ENCODE measurements around the gene STK4.
"Not testable (repeated sequence)": the region's sequence is repeated elsewhere in the genome, so short reads cannot be mapped to it uniquely, and the experiment has no call there.

Gene STK4

DNA sequence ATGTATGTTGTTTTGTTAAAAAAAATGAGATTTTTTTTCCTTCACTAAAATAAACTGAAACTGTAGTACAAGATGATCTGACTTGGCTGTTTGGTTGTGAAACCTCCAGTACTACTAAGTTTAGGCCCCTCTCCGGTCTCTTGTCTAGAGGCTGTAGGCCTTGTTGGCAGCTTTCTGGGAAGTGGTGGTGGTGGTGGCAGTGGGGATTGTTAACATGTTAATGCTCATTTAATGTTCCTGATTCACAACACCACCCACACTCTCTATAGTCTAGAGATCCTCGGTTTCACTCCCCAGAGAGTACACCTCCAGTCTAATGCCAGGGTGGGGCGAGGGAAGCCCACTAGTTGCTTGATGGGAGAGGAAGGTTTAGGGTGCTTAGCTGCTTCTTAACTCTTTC, 24.1 kb downstream of the STK4 start:
- DNase-seq: peak; percentile 70

DNA sequence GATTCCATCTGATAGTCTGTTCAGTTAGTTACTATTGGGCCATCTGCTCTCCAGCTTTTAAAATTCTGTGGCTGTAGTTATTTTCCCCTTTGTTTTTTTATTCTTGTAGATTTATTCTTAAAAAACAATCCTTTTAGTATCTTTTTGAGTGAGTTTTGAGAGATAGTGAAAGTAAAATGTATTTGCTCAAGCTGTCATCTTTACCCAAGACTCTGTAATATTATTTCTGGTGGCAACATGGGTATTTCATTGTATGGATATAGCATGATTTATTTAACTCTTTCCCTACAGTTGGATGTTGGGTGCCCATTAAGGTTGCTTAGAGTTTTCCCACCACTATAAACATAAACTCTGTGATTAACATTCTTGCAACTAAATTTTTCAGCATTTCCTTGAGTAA, 24.6 kb downstream of the STK4 start:
- no peak for DNase-seq

DNA sequence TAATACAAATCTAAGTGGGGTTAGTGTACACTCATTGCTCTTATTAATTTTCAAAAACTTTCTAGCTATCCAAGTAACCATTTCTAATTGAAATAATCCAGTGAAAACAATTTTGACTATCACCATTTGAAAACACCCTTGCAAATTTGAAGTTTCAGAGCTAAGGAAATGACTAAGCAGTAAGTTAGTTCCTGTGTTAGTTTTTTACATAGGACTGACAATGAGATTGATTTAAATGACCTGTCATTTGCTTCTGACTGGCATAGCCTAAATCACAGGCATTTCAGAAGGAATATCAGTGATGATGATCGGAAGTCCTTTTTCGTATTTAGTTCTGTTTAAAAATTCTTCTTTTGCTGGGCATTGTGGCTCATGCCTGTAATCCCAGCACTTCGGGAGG, 27.0 kb downstream of the STK4 start:
- DNase-seq: no peak

DNA sequence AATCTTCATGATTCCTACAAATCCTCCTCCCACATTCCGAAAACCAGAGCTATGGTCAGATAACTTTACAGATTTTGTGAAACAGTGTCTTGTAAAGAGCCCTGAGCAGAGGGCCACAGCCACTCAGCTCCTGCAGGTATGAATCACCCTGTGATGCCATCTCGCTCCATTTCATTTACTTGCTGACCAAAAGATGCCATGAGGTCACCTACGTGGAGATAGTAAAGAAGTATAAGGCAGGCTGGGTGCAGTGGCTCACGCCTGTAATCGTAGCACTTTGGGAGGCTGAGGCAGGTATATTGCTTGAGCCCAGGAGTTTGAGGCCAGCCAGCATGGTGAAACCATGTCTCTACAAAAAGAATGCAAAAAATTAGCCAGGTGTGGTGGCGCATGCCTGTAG, 30.9 kb downstream of the STK4 start:
- DNase-seq: peak; percentile 13

DNA sequence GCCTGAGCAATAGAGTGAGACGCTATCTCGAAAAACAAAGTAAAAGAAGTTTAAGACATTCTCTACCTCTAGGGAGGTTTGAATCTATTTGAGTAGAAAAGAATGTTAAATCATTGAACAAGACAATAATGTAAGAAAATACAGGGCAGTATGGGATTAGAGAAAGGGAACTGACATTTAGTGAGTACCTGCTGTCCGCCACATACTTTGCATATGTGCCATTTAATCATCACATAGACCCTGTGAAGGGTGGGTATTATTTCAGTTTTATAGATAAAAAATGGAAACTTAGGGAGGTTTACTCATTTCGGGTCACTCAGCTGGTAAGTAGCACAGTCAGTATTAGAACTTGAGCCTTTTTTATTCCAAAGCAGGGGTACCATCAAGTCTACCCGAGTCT, 31.4 kb downstream of the STK4 start:
- no peak for DNase-seq

DNA sequence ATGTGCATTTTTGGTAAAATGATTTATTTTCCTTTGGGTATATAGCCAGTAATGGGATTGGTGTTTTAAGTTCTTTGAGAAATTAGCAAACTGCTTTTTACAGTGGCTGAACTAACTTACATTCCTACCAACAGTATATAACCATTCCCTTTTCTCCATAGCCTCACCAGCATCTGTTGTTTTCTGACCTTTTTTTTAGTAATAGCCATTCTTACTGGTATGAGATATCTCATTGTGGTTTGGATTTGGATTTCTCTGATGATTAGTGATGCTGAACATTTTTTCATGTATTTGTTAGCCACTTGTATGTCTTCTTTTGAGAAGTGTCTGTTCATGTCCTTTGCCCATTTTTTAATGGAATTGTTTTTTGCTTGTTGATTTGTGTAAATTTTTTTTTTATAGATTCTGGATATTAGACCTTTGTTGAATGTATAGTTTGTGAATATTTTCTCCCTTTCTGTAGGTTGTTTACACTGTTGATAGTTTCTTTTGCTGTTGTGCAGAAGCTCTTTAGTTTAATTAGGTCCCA, 42.3 kb downstream of the STK4 start:
- no peak for DNase-seq

DNA sequence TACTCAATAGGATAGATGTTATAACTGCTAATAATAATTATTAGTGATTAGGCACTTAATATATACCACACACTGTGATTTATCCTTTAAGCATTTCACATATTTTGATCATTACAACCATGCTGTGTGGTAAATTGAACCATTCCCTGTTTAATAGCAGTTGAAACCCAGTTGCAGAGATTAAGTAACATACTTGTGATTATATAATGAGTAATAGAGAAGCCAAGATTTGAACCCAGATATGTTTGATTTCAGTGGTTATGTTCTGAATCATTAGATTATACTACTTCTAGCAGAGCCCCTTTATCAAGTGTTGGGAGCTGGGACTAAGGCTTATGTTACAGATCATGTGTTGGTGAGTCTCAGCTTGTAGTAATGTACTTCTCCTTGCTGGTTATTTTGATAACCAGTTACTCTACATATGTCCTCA, 44.1 kb downstream of the STK4 start:
- no peak for DNase-seq

DNA sequence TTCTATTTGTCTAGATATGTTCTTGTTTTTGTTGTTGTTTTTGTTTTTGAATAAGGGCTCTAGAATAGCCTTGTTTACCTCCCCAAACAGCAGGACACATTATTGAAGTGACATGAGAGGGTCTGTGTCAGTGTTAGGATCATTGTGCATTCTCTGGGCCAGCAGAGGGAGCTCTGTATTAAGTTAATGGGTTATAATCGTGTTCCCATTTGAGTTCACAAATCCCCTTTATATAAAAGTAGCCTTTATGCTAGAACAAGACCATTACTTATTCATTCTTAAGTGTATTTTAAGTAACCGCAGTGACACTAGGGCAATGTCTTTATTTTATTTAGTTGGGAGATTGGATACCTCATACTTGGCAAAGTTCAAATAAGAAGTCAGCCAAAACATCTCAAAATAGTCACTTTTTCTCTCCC, 44.8 kb downstream of the STK4 start:
- peak; percentile 55 for DNase-seq

DNA sequence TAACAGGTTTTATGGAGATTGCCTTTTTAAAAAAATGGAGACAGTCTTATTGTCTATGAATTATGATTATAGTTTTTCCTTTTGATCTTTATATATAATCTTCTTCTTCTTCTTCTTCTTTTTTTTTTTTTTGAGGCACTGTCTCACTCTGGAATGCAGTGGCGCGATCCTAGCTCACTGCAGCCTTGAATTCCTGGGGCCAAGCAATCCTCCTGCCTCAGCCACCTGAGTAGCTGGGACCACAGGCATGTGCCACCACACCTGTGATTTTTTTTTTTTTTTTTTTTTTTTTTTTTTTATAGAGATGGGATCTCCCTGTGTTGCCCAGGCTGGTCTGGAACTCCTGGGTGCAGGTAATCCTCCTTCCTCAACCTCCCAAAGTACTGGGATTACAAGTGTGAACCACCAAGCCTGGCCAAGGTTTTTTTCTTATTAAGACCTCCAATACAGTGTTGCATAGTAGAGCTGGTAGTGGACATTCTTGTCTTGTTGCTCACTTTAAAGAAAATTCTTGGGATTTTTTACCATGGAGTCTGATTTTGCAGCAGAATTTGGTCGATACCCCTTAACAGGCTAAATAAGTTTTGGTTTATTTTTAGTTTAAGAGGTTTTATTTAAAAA, 46.5 kb downstream of the STK4 start:
- DNase-seq: no peak

DNA sequence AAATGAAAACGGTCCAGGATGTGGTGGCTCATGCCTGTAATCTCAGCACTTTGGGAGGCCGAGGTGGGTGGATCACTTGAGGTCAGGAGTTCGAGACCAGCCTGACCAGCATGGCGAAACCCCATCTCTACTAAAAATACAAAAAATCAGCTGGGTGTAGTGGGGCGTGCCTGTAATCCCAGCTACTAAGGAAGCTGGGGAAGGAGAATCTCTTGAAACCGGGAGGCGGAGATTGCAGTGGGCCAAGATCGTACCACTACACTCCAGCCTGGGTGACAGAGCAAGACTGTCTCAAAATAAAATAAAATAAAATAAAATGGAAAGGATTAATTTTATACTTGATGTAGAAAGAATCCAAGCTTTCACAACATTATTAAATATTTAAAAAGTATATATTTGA, 47.8 kb downstream of the STK4 start:
- DNase-seq: not testable (repeated sequence)

DNA sequence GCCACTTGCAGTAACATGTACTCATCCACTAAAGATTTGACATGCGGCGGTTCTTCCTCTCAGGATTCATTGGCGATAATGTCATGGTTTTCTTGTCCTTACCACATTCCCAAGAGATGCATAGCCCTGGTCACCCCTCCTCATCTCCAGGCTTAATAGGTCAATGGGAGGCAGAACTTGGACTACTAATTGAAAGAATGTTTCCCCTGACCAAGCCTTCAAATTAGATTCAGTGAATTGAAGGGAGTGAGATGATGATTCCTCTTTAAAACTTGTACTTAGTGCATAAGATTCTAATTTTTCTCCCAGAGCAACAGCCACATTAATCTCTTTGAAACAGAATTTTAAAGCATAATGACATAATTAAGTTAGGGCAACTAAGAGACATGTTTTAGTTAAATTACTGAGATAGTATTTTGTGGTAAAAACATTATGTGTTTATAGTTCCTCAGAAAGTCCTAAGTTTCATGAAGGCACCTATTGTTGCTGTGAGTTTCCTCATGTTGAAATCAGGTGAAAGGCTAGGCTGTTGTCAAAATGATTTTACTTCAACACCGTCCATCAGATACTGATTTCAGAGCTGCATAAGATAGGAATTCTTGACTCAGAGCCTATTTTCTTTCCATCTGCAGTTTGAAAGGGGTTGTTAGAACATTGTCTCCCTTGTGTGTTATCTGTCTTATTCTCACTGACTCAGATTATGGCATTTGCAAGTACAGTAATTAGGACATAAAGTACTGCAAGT, 48.5 kb downstream of the STK4 start:
- no peak for DNase-seq

DNA sequence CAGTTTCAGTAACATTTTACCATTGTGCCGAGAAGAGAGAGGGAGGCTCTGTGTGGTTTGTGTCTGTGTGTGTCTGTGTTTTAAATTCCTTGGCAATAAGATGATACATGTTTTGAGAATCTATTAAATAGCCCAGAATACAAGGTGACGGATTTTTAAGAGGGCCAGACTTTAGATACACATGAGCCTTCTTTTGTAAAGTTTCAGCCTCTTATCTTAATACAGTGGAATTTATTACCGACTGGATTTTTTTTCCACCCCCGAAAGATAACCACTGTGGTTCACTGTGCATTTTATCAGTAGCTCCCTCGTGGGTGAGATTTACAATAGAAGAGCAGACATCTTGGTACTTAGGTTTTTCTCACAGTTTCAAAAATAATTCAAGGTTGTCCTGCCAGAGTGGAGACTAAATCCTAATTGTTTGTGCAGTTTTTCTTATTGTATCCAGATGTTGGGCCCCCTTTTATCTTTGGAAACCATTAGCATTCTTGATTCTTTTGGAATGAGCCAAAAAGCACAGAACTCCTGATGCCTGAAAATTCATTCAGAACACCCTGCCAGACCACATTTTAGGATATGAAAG, 49.9 kb downstream of the STK4 start:
- DNase-seq: no peak

DNA sequence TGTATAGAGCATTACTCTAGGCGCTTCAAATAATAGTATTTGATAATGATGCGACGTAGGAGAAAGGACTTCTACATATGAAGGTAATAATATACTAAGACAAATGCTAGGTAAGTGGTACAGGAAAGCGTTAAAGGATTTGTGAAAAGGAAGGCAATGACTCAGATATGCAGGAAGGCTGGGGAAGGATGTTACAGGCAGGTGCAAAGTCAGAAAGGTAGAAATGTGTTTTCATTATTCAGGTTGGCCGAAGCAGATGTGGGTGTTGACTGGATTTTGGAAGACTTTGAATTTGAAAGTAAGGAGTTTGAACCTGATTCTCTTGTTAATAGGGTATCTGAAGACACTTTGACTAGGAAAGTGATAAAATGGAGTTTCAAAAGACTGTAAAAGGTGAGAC, 51.0 kb downstream of the STK4 start:
- no peak for DNase-seq

DNA sequence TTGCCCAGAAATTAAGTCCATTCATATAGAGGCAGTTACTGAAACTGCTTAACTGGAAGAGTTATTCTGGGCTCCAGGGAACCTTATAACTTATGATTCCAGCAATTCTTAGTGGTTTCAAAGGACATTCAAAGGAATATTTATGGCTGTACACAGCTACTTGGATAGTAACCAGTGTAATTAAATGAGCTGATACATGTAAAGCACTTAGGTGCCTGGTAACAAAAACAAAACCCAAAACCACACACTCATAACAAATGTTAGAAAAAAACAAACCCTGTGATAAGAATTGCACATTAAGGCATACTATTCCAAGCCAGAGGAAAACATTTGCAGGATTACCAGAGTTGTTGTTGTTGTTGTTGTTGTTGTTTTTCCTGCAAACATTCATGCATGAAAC, 51.5 kb downstream of the STK4 start:
- DNase-seq: no peak

DNA sequence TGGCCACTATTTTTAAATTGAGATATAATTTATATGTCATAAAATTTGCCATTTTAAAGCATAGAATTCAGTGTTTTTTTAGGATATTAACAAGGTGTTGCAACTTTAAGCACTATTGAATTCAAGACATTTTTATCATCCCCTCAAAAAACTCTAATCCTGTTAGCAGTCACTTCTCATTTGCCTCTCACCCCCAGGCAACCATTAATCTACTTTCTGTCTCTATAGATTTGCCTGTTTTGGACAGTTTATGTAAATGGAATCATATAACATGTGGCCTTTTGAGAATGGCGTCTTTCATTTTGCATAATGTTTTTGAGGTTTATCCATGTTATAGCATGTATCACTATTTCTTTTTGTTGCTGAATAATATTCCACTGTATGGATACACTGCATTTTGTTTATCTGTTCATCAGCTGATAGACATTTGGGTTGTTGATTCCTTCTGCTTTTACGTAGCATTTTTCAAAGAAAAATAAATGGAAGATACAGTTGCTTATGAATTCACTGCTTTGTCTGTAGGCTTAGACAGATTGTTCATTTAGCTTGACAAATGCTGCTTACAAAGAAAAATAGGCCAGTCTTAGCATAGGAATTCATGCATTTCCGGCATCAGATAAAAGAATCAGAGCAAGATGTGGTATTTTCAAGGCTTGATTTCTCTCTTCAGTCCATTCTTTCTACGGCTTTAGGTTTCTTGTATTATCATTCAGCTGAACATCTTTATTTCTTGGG, 52.9 kb downstream of the STK4 start:
- no peak for DNase-seq

DNA sequence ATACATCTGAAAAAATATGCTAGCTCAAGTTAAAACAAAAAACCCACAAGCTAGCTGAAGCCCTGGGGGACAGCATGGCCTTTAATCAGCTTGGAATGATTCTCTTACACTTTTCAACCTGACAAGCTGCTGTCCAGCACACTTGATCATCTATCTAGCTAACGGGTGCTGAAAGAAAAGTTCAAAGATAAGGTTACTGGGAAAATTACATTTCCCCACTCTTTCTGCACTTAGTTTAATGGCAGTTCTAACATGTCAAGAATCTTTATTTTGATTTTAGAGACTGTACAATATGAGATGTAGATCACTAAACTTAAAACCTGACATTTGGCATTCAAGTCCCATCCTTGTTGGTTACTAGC, 53.4 kb downstream of the STK4 start:
- DNase-seq: no peak

DNA sequence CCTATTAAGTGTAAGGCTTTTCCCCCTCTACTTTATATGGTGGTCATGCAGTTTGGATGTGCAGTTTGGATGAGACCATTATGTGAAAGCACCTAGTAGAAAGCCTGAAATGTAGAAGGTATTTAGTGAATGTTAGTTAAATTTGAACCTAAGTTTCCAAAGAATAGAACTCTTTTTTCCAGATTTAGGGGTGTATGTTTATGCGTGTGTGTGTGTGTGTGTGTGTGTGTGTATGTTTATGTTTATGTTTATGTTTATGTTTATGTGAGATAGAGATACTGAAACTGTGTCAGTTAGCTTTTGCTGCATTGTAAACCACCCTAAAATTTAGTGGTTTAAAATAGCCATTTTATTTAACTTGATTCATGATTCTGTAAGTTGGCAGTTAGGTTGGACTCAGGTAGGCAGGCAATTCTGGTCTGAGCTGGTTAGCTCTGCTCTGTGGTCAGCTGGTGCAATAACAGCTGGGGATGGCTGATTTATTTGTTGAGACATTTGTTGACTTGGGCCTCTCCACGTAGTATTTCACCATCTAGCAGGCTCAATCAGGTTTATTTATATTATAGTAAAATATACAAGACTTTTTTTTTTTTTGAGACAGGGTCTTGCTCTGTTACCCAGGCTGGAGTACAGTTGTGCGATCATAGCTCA, 54.0 kb downstream of the STK4 start:
- no peak for DNase-seq

DNA sequence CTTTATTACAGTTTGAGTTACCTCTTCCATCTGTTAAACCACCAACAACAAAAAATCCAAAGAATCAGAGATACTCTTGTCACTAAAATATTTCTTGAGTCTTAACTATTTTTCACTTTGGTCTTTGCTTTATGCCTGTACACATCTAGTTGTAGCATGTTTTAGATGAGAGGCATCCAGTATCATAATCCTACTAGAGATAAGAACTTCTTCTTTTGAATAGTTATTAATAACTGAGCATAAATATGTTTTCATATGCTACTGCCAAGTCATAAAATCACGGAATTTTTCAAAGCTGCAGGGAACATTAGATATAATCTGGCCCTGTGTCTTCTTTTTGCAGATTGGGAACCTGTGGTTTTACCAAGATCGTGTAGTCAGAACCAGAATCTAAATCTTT, 55.3 kb downstream of the STK4 start:
- DNase-seq: no peak

DNA sequence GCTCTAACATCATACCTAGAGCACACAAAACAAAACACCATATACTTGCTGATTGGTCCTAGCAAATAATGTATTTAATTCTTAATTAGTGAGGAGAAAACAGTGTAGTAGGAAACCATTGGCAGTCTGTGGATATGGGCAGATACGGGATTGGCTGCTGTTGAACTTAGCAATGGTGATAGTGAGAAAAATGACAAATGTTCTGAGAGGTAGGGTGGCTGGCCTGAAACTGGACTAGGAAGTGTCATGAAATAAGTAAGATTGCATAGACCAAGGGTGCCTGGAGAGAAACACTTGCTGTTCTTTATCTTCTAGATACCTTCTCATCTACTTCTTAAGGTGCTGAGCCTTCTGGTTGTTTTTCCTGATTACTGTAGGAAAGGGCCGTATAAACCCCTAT, 56.8 kb downstream of the STK4 start:
- DNase-seq: not testable (repeated sequence)

DNA sequence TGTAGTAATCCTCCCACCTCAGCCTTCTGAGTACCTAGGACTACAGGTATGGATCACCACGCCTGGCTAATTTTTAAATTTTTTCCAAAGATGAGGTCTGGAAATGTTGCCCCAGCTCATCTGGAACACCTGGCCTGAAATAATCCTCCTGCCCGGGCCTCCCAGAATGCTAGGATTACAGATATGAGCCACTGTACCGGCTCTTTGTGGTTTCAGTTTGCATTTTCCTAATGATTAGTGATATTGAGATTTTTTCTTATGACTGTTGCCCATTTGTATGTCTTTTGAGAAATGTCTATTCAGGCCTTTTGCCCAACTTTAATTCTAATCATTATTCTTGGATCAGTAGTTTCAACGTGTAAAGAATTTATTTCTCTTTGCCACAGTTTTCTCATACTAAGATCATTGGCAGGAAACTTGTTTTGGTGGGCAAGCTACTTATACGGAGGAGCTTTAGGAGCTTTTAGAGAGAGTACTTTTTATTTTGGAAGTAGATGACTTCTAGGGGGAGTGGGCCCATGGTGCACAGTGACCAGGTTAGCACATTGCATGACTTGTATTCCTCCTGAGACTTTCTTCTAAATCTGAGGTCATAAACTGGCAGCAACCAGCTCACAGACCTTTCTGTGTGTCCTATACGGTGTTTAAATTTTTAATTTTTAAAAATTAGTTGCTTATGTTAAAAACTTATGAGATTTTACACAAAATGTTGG, 62.3 kb downstream of the STK4 start:
- peak; percentile 30 for DNase-seq

DNA sequence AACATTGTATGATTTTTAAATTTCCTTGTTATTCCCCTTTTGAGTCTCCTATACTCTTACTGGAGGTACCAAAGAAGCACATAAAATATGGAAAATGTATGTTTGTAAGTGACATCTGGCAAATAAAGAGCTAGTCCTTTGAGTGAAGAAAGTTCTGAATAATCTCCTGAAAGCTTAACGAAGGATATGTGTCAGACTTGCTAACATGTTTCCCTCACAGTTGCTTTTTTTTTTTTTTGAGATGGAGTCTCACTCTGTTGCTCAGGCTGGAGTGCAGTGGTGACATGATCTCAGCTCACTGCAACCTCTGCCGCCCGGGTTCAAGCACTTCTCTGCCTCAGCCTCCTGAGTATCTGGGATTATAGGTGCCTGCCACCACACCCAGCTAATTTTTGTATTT, 63.6 kb downstream of the STK4 start:
- DNase-seq: no peak

DNA sequence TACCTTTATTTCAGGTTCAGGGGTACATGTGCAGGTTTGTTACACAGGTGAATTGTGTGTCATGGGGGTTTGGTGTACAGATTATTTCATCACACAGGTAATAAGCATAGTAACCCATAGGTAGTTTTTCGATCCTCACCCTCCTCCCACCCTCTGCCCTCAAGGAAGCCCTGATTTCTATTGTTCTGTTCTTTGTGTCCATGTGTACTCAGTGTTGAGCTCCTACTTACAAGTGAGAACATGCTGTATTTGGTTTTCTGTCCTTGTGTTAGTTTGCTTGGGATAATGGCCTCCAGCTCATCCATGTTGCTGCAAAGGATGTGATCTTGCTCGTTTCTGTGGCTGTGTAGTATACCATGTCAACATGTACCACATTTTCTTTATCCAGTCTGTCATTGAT, 66.0 kb downstream of the STK4 start:
- DNase-seq: no peak

All from stimulated activated CD4-positive, alpha-beta T cell treated with anti-CD3 and anti-CD28 coated beads, Interleukin-15, amount 100 ng/mL, for 24 hours (primary cell).